Neuron (in vitro differentiated cells): Measurements from ENCODE around the gene CRYBG3.
A peak's percentile ranks its signal among the peaks of the same experiment; 100 is the strongest.

Experiments used
- H2AFZ ChIP-seq: one replicate; pipeline ENCODE4 v1.6.1; 2013; ENCODE audit warnings: low read depth, mild to moderate bottlenecking, inconsistent platforms, low read length, moderate library complexity
- H3K27me3 ChIP-seq: one replicate; pipeline ENCODE4 v1.6.1; 2013; ENCODE audit warnings: low read length; ENCODE audit not compliant: insufficient read depth
- H3K36me3 ChIP-seq: one replicate; pipeline ENCODE4 v1.6.1; 2013; ENCODE audit warnings: low read length; ENCODE audit not compliant: insufficient read depth
- H3K4me1 ChIP-seq: one replicate; pipeline ENCODE4 v1.6.1; 2013; ENCODE audit warnings: low read length; ENCODE audit not compliant: insufficient read depth
- H3K4me3 ChIP-seq: 2 replicates; pipeline ENCODE4 v1.5.1; 2013; ENCODE audit warnings: mild to moderate bottlenecking, low read length, moderate library complexity
- H3K9me3 ChIP-seq: one replicate; pipeline ENCODE4 v1.6.1; 2013; ENCODE audit warnings: low read length

CRYBG3 gene

GRCh38 chr3:97960993-97961766, 139.4 kb downstream of the CRYBG3 start:
- Histone ChIP-seq H3K36me3 (peaks cover 7% of the 10 kb centered on the region), H3K4me1 (no peaks in the 10 kb centered on the region), H3K9me3 (no peaks in the 10 kb centered on the region), H3K4me3 (no peak overlapping the region), H2AFZ (no peak overlapping the region), H3K27me3 (no peaks in the 10 kb centered on the region)

DNA sequence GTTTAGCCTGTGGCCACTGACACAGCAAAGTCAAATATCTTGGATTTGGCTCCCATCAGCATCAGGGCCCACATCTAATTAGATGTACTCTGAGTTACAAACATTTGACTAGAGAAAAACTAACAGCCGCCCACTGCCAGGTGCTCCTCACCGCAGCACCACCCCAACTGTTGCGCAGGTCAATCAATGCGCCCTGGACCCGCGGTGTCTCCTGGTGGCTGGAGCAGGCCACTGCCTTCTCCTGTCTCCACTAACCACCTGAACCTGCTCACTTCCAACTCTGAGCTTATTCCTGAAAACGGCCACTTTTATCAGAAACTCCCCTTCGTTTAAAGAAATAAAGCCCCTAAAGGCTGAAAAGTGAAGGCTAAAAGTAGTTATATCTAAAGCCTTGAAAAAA, 146.2 kb downstream of the CRYBG3 start:
- Histone ChIP-seq H2AFZ (no peak overlapping the region), H3K27me3 (no peaks in the 10 kb centered on the region), H3K4me1 (peaks cover 5% of the 10 kb centered on the region), H3K9me3 (no peaks in the 10 kb centered on the region), H3K4me3 (no peak overlapping the region), H3K36me3 (peaks cover 2% of the 10 kb centered on the region)

- H3K36me3 ChIP-seq: peaks cover 2% of the 10 kb centered on the region
- H3K4me3 ChIP-seq: no peak overlapping the region
- no peaks in the 10 kb centered on the region for H3K27me3 ChIP-seq
- no peaks in the 10 kb centered on the region for H3K9me3 ChIP-seq
- H2AFZ ChIP-seq: no peak overlapping the region
- peaks cover 5% of the 10 kb centered on the region for H3K4me1 ChIP-seq
These were observed 146.6 kb downstream of the CRYBG3 start for GRCh38 chr3:97968376-97968775.

- Histone ChIP-seq H3K4me3 (no peak overlapping the region), H3K36me3 (peaks cover 2% of the 10 kb centered on the region), H3K4me1 (peaks cover 5% of the 10 kb centered on the region), H3K27me3 (no peaks in the 10 kb centered on the region), H2AFZ (no peak overlapping the region), H3K9me3 (no peaks in the 10 kb centered on the region)
These were observed 147.7 kb downstream of the CRYBG3 start for GRCh38 chr3:97969541-97969940.

GRCh38 chr3:97970156-97970555, 148.3 kb downstream of the CRYBG3 start:
- Histone ChIP-seq H3K9me3 (no peaks in the 10 kb centered on the region), H2AFZ (no peak overlapping the region), H3K4me3 (no peak overlapping the region), H3K27me3 (no peaks in the 10 kb centered on the region), H3K36me3 (peaks cover 2% of the 10 kb centered on the region), H3K4me1 (peaks cover 5% of the 10 kb centered on the region)

DNA sequence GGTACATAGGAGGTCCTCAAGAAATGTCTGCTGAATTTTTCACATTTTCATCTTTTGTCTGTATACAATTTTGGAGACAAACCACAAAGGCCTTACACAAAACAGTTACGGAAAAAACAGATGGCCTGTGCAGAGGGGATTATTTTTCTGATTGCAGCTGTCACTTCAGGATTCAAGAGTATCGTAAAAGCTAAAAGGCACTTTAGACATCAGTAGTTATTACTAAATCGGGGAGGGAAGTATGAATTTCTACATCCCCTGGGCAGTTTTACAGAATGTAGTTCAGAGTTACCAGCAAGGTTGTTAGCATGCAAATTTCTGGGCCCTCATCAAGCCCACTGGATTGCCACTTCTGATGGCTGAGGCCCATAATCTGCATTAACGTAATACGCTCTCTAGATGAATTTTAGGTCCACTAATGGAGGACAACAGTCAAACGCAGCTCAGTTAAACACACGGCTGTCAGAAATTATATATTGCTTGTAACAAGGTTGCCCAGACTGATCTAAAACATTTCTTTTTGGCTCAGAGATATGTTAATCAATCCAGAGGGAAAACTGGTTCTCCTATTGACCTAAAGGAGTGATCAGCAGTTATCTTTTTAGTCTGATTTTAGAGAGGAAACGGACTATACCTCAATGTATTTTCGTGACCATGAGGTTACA, 149.3 kb downstream of the CRYBG3 start:
- Histone ChIP-seq H3K36me3 (no peaks in the 10 kb centered on the region), H3K4me1 (peaks cover 5% of the 10 kb centered on the region), H3K9me3 (no peaks in the 10 kb centered on the region), H2AFZ (no peak overlapping the region), H3K4me3 (peak overlapping the region; percentile 78), H3K27me3 (no peaks in the 10 kb centered on the region)

GRCh38 chr3:97971679-97972567, 150.1 kb downstream of the CRYBG3 start, which contains the start of gene RIOX2:
Gene RIOX2 (minus strand): TSS chr3:97972431. CDS start chr3:97967593, 4,838 bp downstream.
- Histone ChIP-seq H2AFZ (peak within 1 kb of the TSS; percentile 89), H3K4me1 (peaks cover 5% of the 10 kb centered on the region), H3K4me3 (peak within 1 kb of the TSS; percentile 78), H3K27me3 (no peaks in the 10 kb centered on the region), H3K36me3 (no peaks in the 10 kb centered on the region), H3K9me3 (no peaks in the 10 kb centered on the region)

GRCh38 chr3:97972976-97973375, 151.2 kb downstream of the CRYBG3 start:
- Histone ChIP-seq H3K4me3 (peak overlapping the region; percentile 78), H3K27me3 (no peaks in the 10 kb centered on the region), H3K36me3 (no peaks in the 10 kb centered on the region), H2AFZ (peak overlapping the region; percentile 89), H3K4me1 (peaks cover 5% of the 10 kb centered on the region), H3K9me3 (no peaks in the 10 kb centered on the region)

GRCh38 chr3:97974996-97975395, 153.2 kb downstream of the CRYBG3 start:
- Histone ChIP-seq H3K4me1 (peaks cover 13% of the 10 kb centered on the region), H3K9me3 (no peaks in the 10 kb centered on the region), H3K4me3 (no peak overlapping the region), H3K36me3 (no peaks in the 10 kb centered on the region), H3K27me3 (no peaks in the 10 kb centered on the region), H2AFZ (no peak overlapping the region)

DNA sequence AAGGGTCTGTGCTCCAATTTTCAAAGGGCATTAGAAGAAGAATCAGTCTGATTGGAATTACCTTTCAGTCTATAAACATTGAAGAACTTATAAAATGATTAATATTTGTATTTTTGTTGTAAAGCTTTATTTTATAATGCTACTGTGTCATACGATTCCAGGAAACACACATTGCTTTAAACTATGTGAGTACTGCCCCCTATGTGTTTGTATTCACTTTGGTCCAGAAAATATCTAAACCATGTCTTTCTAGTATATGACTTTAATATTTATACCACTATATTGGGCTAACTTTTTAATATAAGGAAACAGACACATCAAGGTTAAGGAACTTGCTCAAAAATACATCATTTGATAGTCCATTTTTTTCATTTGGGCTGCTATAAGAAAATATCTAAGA, 153.7 kb downstream of the CRYBG3 start:
- H3K4me3 ChIP-seq: no peak overlapping the region
- no peak overlapping the region for H2AFZ ChIP-seq
- H3K9me3 ChIP-seq: no peaks in the 10 kb centered on the region
- H3K4me1 ChIP-seq: peaks cover 13% of the 10 kb centered on the region
- no peaks in the 10 kb centered on the region for H3K36me3 ChIP-seq
- no peaks in the 10 kb centered on the region for H3K27me3 ChIP-seq

GRCh38 chr3:97979610-97980009, 157.8 kb downstream of the CRYBG3 start:
- no peaks in the 10 kb centered on the region for H3K36me3 ChIP-seq
- H3K9me3 ChIP-seq: no peaks in the 10 kb centered on the region
- H3K27me3 ChIP-seq: no peaks in the 10 kb centered on the region
- H3K4me3 ChIP-seq: no peak overlapping the region
- peaks cover 10% of the 10 kb centered on the region for H3K4me1 ChIP-seq
- no peak overlapping the region for H2AFZ ChIP-seq

DNA sequence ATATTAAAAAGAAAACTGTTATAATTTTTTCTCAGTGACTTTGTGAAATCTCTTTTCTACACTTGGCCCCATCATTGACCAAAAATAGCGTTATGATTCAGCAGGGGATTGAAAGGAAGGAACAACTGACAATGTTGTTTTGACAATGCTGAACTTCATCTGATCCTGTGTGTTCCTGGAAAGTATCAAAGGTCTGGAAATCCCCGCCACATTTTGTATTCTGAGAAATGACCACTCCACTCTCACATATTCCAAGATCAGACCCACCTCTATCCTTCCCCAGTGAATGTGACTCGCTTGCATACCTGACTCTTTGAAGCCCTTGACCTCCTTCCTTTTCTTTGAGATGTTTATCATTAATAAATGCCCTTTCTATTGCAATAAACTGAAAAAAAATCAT, 160.1 kb downstream of the CRYBG3 start:
- no peaks in the 10 kb centered on the region for H3K9me3 ChIP-seq
- no peaks in the 10 kb centered on the region for H3K27me3 ChIP-seq
- H3K4me1 ChIP-seq: peaks cover 10% of the 10 kb centered on the region
- H3K4me3 ChIP-seq: no peak overlapping the region
- no peak overlapping the region for H2AFZ ChIP-seq
- no peaks in the 10 kb centered on the region for H3K36me3 ChIP-seq
